ENCODE results near the gene RSPH1. TPM values are rescaled to one million over a fixed set of nuclear protein-coding genes. Genes with fewer than 3 reads are reported as not detected.

Gene RSPH1
- 0.12 TPM in 1 of 2 replicates, not detected in the other for total RNA-seq (2014; rRNA removed; shearing (Covaris generic))

DNA sequence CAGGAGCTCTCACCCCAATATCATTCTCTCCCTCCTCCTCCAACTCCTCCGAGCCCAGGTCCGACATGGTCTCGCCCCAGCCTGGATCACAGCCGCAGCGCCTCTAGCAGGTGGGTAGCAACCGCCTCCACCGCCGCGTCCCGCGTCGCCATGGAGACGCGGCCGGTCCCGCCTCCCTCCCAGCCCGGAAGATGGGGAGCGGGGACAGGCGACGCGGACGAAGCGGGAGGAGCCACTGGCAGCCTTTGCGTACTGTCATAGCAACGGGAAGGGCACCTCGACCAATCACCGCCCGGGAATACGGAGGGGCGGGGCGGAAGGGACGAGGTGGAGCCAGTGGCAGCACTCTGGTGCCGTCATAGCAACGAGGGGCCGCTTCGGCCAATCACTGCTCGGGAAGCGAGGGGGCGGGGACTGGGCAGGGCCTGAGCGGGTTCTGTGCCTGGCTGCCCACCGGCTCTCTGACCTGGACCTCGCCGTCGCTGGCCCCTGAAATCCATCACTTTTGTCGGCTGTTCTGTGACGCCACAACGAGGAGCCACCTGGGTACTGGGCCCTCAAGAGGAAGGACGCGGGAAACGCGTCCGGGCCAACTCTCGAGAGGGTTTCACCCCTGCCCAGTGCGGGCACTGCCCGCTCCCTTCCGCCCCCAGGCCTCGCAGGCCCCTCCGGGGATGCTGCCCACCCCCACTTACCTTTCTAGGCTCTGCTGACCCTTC is at the start of gene RSPH1:
TSS of gene RSPH1 (minus strand) at position 105 of the 719 bp plus-strand sequence. CDS start at position 67, 38 bp downstream.
- DNase-seq (ENCODE audit: low read depth): peak; percentile 95

DNA sequence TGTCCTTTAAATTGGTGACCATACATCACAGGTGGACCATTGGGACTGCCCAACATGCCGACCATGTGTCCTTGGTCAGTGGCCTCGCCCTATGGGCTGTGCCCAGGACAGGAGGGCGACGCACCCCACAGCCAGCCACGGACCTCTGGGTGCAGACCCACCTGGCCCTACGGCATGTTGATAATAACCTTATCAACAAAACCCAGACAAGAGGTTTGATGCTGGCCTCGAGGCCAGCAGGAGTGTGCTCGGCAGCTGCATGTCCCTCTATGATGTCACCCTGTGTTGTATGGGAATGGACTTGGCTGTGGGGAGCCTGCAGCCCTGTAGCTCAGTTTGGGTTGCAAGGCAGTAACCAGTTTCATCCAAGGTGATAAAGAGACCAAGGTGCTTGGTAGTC is 49.7 kb upstream of the RSPH1 start:
- DNase-seq (ENCODE audit: low read depth): no peak

DNA sequence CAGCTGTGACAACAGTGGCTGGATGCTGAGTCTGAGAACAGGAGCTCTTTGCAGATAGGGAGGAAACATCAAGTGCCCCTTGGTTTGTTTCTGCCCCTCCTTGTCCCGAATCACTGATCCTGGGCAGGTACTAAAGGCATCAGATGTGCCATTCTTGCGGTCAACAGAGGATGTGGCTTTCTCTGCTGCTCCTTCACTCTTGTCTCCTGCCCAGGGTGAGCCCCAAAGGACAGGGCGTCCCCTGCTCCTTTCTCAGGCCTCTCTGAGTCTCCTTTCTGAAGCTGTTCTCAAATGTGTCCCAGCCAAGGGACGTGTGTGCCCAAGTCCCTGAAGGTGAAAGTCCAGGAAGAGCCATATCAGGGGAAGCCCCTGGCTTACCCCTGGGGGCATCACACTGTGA is 49.3 kb upstream of the RSPH1 start:
- no peak for DNase-seq (ENCODE audit: low read depth)

DNA sequence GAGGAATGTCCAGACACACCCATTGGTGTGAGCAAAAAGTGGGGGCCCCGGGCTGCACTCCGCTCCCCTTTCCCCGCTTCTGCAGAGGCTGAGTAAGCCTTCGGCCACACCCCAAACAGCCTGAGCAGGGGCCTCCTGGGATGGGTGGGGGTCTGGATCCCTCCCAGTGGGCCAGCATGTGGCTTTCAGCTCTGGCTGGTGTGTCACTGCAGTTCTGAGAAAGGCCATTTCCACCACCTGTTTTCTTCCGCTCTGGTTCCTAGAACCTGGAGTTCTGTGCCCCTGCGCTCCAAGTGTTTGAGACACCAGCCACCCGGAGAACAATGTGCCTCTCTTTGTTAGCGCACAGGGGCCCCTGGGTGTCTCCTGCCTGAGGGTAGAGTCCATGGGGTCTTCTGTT is 48.5 kb upstream of the RSPH1 start:
- DNase-seq (ENCODE audit: low read depth): no peak

DNA sequence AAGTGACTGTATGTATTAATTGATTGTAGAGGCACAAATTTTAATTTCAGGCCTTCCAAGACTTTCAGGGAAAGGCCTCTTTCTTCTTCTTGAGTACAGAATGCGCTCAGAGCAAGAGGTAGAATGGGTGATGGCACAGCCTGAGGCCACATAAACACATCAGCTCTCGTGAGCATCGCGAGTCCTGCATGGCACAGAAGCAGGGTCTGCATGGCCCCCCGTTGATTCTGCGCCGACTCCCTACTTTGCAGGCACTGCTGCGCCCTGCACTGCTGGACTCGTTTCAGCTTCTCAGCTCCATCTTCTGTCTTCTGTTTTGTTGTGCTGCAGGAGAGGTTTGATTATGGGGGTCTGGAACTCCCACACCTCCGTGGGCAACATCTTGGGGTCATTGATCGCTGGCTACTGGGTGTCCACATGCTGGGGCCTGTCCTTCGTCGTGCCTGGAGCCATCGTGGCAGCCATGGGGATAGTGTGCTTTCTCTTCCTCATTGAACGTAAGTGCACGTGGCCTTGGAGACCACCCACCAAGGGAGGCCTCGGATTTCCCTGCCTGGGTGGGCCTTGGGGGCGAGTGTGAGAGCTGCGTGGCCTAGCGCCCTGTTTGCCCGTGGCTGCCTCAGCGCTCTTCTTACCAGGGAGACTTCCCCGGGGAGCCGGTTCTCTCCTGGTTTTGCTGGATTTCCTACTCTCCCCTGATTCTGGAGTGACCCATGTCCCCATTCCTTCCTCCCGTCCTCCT is 47.3 kb upstream of the RSPH1 start:
- DNase-seq (ENCODE audit: low read depth): no peak

DNA sequence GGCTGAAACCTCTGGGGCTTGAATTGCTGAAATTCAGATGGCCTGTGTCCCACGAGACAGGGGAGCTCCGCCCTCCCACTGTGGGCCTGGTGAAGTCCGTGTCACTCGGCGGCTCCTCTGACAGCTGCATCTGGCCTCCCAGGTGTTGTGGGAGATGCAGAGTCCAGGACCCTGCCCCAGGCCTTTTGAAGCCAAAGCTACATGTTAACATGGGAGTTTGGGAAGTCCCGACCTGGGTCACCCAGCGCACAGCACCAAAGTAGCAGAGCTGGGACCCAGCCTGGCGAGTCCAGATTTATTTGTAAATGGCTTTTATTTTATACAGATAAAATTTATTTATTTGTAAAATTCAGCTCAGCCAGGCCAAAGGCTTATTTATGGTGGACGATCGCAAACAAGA is 46.6 kb upstream of the RSPH1 start:
- no peak for DNase-seq (ENCODE audit: low read depth)

DNA sequence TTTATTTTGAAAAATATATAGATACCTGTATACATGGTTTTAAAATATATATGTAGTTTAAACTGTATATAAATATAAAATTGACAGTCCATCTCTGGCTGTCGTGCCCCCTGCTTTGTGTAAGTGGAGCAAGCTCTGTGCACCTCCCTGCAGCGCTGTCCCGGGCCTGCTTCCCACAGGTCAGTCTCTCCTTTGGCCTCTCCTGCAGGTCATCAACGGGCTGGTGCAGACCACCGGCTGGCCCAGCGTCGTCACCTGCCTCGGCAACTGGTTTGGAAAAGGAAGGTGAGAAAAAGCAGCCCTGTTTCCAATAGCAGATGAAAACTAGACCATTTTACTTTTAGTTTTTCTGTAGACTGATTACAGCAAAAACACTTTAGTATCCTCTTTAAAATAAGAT is 46.2 kb upstream of the RSPH1 start:
- no peak for DNase-seq (ENCODE audit: low read depth)

DNA sequence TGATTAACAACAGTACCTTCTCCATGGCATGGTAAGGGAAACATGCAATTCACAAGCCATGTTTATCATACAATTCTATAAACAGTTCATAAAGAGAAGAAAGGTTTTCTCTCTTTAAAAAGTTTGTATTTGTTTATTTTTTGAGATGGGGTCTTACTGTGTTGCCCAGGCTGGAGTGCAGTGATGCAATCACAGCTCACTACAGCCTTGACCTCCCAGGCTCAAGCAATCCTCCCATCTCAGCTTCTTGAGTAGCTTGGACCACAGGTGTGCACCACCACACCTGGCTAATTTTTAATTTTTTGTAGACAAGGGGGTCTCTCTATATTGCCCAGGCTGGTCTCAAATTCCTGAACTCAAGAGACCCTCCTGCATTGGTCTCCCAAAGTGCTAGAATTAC is 45.6 kb upstream of the RSPH1 start:
- no peak for DNase-seq (ENCODE audit: low read depth)

DNA sequence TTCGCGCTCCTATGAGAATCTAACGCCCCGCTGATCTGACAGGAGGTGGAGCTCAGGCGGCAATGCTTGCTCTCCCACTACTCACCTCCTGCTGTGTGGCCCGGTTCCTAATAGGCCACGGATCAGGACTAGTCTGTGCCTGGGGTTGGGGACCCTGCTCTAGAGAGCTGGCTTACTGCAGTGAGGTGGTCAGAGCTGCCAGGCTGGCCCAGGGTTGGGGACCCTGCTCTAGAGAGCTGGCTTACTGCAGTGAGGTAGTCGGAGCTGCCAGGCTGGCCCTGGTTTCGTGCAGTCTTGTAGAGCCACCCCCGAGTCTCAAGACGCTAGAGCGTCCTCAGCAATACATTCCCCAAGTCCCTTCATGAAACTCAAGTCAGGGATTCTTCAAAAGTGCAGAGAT is 45.1 kb upstream of the RSPH1 start:
- no peak for DNase-seq (ENCODE audit: low read depth)

DNA sequence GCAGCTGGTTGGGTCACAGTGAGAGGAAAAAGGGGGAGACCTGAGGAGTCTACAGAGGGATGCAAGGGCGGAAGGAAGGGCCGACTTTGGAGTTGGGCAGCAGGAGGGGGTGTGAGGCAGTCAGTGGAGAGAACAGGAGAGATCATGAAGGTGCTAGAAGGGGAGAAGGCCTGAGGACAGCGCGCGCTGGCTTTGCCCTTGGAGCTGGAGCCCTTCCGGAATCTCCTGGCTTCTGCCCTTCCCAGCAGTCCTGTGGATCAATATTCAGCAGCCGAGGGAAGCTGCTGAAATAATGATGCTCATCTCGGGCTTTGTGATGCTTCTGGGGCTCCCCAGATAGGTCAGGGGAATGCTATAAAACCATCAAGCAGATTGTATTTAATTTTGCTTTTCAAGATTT is 44.4 kb upstream of the RSPH1 start:
- no peak for DNase-seq (ENCODE audit: low read depth)

DNA sequence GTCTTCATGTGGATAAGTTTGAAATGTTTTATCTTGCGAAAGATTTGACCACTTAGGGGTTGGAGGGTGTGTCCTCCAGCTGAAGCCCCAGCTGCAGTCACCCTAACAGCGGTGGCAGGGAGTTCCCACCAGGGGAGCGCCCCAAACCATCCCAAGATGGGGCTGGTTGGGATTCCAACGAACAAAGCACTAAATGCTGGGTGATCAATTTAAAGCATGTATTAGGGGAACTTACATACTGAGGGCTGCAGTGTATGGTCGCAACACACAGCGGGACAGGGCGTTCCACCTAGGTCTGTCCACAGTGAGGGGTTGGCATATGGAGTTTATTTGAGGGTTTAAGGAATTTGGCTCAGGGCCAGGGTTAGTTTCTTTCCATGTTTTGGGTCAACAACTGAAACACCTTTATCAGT is 43.9 kb upstream of the RSPH1 start:
- no peak for DNase-seq (ENCODE audit: low read depth)

DNA sequence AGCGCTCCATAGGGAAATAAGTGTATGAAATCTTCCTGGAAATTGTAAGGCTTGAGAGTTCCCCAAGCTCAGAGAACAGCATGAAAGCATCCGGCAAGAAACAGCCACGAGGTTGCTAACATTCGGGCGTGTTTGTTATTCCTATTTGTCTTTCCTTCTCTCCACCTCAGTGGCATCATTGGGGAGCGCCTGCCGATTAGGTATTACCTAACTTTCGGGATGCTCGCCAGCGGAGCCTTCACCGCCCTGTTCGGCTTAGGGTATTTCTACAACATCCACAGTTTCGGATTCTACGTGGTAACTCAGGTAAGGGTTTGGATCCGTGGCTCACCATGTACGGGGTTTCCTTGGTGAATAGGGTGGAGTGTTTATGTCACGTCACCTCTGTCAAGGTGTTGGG is 43.3 kb upstream of the RSPH1 start:
- no peak for DNase-seq (ENCODE audit: low read depth)

DNA sequence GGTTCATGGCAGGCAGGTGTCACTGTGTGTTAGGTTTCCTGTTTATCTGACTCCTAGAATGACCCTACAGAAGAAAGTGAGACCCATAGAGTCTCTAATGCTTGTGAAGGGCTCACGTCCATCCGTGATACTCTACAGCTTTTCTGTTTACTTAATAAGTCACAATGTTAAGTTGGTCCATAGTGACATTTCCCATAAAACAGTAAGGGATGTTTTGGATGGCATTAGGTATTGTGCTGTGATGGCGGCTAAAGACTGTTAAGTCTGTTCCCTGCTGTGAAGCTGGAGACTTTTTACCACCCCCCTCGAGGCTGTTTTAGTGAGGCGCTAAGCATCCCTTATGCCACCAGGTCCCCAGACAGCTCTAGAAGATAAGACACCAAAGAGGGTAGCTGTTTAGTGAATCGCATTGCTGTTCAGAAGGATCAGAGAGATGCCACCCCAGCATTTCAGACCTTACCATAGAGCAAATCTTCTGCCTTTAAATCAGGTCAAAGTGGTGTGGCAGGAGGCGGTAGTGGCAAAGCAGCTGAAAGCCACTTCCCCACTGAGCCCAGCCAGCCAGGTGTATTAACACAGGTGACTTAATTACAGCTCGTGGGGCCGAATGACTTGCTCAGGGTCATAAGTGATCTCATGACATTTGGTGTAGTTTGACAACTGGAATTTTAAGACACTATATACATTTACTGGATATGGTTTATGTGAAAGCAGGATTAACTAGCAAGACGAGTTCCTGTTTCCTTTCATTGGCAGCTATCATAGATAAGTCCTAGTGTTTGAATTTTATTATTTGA is 42.7 kb upstream of the RSPH1 start:
- DNase-seq (ENCODE audit: low read depth): no peak

DNA sequence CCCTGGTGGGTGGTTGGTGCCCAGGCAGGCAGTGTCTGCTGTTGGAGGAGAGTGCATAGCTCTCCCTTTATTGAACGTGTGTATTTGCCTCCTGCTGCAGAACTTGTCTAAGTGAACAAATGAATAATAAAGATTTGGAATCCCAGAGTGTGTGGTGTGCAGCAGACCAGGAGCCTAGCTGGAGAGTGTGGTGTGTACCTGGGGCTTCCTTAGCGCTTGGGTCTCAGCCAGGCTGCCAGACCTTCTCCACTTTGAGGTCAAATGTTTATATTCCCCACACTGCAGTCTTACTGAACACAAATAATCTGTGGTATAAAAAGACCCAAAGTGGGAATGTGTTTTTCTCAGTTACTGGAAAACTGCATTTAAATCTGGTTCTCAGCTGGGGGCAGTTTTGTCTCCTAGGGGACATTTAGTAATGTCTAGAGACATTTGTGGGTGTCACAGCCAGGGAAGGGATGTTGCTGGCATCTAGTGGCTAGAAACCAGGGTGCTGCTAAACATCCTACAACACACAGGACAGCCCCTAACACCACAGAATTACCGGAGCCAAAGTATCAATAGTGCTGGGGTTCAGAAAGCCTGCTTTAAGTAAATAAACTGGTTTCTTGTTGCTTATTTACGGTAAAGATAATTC is 41.2 kb upstream of the RSPH1 start:
- peak; percentile 6 for DNase-seq (ENCODE audit: low read depth)

DNA sequence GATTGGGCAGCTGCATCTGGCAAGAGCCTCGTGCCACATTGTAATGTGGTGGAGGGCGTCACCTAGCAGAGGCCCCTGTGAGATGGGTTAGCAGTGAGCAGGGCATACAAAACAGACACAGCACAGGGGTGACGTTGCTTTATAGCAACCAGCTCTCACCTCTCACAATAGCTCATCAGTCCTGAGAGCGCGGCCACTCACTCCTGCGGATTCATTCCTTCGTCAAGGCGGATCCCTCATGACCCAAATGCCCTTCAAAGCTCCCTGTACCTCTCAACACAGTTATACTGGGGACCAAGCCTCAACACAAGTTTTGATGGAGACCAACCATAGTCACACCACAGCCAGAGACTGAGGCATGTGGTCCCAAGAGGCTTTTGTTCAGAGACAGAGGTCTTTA is 40.6 kb upstream of the RSPH1 start:
- DNase-seq (ENCODE audit: low read depth): no peak

DNA sequence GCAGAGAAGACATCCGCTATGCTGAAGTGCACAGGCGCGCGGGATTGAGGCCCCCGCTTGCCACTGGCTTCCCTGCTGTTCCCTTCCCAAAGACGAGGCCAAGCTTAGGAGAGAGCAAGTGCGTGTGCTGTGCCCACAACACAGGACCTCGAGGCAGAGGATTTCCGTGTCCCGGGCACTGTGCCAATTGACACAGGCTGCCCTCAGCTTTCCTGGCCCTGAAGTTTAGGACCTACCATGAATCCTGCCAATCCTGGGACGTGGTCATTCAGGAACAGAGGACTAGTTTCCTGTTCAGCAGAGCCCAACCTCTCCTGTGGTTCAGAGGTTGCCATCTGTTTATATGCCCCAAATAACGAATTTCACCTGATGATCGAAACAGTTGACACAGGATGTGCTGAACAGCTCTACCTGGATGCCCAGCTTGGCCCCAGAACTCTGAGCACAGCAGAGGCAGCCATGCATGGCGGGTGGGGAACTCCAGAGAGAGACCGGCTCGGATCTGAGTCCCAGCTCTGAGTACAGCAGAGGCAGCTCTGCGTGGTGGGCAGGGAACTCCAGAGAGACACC is 39.7 kb upstream of the RSPH1 start:
- no peak for DNase-seq (ENCODE audit: low read depth)

DNA sequence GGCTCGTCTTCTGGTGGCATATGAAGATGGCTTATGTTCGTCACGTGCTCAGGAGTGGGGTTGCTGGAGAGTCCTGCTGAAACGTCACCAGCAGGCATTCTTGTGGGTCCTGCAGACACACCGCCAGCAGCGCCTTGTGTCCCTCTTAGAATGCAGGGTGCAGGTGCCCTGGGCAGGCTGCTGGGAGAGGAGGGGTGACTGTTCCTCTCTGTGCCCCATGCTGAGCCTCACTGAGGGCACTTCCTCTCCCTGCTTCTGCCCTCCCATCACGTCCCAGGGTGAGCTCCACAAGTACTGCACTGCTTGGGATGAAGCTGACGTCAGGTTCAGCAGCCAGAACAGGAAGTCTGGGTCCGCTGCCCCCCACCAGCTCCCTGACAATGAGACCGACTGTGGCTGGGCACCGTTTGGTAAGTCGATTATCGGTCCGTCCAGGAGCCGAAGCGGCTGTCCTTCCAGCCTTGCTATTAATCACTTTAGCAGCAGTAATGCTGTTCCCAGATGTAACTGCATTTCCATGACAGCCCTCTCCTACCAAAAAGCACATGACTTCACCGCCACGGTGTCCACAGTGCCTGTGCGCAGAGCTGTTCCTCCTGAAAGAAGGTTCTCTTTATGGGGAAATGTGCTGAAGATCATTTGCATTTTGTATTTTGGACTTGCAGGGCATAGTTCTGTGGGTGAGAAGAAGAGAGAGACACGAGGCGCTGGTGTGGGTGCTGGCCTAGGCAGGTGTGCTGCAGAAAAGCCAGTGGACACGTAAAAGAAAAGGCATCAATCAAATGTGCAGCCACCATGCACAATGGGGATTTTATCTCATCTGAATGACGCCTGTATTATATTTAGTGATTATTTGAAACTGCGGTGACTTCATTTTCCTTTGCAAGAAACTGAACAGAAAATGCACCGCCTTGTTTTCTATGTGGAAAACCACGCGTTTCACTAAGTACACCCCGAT is 38.7 kb upstream of the RSPH1 start:
- no peak for DNase-seq (ENCODE audit: low read depth)

DNA sequence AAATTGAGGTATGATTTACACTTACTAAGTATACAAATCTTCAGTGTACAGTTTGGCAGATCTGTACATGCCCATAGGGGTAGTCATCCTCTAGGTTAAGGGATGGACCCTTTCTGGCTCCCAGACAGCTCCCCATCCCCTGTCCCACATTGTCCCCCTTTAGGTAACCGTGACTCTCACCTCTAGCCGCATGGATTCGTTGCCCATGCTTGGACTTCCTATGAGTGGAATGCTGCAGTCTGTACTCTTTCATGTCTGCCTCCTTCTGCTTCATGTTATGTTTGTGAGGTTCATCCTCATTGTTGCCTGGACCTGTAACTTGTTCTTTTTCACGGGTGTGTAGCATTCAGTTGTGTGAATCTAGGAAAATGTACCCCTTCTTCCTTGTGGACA is 37.9 kb upstream of the RSPH1 start:
- DNase-seq (ENCODE audit: low read depth): no peak

DNA sequence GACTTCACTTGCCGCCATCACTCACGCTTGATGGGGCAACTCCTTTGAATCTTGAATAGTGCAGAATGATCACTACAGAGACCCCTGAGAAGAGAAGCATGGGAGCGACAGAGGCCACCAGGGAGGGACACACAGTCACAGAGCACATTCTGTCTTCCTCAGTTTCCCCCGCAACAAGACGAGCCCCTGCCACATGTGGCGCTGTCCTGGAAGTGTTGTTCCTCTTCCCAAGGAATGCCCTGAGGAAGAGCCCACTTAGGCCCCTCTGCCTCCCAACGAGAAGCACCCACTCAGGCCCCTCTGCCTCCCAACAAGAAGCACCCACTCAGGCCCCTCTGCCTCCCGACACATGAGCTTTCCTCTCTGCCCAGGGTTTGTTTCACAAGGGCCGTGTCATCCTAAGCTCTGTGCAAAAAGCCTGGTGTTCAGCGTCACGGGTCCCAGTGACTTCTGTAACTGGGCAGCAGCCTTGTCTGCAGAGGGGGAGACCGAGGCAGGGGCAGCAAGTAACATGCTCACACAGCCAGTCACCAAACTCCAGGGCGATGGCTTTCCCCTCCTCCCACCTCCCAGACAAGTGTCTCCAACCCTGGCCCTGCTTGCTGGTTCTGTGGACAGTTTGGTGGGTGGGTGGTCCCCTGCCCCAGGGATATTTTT is 37.4 kb upstream of the RSPH1 start:
- DNase-seq (ENCODE audit: low read depth): no peak
